Gastrocnemius medialis (tissue), 4 donors: ENCODE measurements around the gene CCL25. TPM values are rescaled to one million over a fixed set of nuclear protein-coding genes. Genes with fewer than 3 reads are reported as not detected.

ENCODE experiments used
- ATAC-seq, 2 donors: fragments of 150-250 bp; one replicate each; pipeline ENCODE4 v1.9.1; 2016
- DNase-seq, 2 donors: peaks; one replicate each; pipeline ENCODE4 v3.0.0-alpha.2; 2019
- H3K27ac ChIP-seq, 4 donors: fragments of 200-600 bp; sonication (generic); 1 replicate in 1 of 4; 2 replicates in 3 of 4; pipeline ENCODE4 v1.5.1; 2016 to 2018; ENCODE audit warnings: mild to moderate bottlenecking in 2 of 4, moderate library complexity in 1 of 4
- H3K27me3 ChIP-seq, 3 donors: fragments of 200-600 bp; sonication (generic) in 2 of 3; 1 replicate in 1 of 3; 2 replicates in 2 of 3; pipeline versions ENCODE4 v1.5.1 to v1.6.0; 2016 to 2019; ENCODE audit warnings: mild to moderate bottlenecking in 1 of 3, moderate library complexity in 1 of 3
- H3K36me3 ChIP-seq, 2 donors: fragments of 200-600 bp; sonication (generic) in 1 of 2; one replicate each; pipeline ENCODE4 v1.5.1; 2017 to 2018
- H3K4me1 ChIP-seq, 2 donors: fragments of 200-600 bp; sonication (generic) in 1 of 2; one replicate each; pipeline ENCODE4 v1.5.1; 2016 to 2017; ENCODE audit warnings: mild to moderate bottlenecking in 2 of 2
- H3K4me3 ChIP-seq, 4 donors: fragments of 200-600 bp; sonication (generic) in 3 of 4; 1 replicate in 1 of 4; 2 replicates in 3 of 4; pipeline ENCODE4 v1.5.1; 2016 to 2019; ENCODE audit warnings: mild to moderate bottlenecking in 2 of 4
- H3K9me3 ChIP-seq, 3 donors: fragments of 200-600 bp; sonication (generic) in 2 of 3; 1 replicate in 1 of 3; 2 replicates in 2 of 3; pipeline ENCODE4 v1.5.1; 2016 to 2019
- POLR2A ChIP-seq, 2 donors: fragments of 450-650 bp; IDR thresholded peaks; one replicate each; pipeline ENCODE4 v1.6.1; 2017; ENCODE audit warnings: antibody characterized with exemption in 2 of 2, mild to moderate bottlenecking in 2 of 2, moderate library complexity in 2 of 2
- in situ Hi-C, 4 donors: fragments of 200-750 bp; cut with MboI; loops; one replicate each; pipeline versions ENCODE4 v1.15.0 to v1.8.0; 2017; ENCODE audit warnings: low sequenced_read_pairs in 4 of 4
- intact Hi-C: fragments of 100-400 bp; cut with DNase I; formaldehyde crosslinking; loops from one replicate; pipeline ENCODE4 v1.15.1; 2023; ENCODE audit warnings: low total_unique reads
- total RNA-seq, 4 donors: library from RNA; depleted of rRNA; stranded (reverse); fragments of >200 nt; gene quantifications; one replicate each; pipeline versions ENCODE4 v1.1.0 to v1.2.3, GENCODE V29; 2016
- TF ChIP-seq, protein P1 (sequence below), 5 experiments: fragments of 450-650 bp in 3 of 5; fragments of 200-600 bp in 2 of 5; sonication (generic) in 2 of 5; IDR thresholded peaks in 4 of 5; conservative IDR thresholded peaks in 1 of 5; 1 replicate in 4 of 5; 2 replicates in 1 of 5; pipeline ENCODE4 v1.5.1; 2016 to 2019; ENCODE audit warnings: antibody characterized with exemption in 5 of 5, mild to moderate bottlenecking in 3 of 5, moderate library complexity in 3 of 5

The CCL25 gene
- total RNA-seq, 4 donors from 2014 or later, result not detected

DNA sequence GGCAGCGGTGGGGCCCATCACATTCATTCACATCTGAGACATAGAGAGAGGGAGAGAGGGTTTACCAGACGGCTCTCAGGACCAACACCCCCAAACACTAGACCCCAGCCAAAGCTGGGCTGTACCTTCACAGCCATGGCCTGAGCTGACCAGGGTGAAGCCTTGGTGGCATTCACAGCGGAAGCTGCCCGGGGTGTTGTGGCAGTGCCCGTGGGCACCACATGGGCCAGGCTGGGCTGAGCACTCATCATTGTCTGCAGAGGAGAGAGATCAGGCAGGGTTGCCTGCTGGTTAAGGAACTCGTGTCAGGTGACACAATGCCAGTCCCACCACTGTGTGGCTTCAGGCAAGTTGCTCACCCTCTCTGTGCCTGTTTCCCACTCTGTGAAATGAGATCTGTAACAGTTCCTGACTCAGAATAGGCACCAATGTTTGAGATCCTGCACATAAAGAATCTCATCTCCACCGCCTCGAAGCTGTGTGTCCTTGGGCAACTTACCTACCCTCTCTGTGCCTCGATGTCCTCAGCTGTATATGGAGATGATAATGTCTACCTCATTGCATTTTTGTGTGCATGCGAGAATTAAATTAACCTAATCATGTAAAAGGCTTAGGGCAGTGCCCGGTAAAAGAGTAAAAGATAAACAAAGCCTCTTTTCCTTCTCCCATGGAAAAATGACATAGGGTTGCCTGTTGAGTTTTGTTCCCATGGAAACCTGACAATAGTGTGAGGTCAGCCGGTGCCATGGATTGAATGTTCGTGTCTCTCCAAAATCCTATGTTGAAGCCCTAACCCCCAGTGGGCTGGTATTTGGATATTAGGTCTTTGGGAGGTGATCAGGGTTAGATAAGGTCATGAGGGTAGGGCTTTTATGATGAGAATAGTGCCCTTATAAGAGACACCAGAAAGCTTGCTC, 22.9 kb downstream of the CCL25 start:
- TF ChIP-seq POLR2A (IDR thresholded peaks at IDR 0.05), result no peak
- TF ChIP-seq, protein P1, sequence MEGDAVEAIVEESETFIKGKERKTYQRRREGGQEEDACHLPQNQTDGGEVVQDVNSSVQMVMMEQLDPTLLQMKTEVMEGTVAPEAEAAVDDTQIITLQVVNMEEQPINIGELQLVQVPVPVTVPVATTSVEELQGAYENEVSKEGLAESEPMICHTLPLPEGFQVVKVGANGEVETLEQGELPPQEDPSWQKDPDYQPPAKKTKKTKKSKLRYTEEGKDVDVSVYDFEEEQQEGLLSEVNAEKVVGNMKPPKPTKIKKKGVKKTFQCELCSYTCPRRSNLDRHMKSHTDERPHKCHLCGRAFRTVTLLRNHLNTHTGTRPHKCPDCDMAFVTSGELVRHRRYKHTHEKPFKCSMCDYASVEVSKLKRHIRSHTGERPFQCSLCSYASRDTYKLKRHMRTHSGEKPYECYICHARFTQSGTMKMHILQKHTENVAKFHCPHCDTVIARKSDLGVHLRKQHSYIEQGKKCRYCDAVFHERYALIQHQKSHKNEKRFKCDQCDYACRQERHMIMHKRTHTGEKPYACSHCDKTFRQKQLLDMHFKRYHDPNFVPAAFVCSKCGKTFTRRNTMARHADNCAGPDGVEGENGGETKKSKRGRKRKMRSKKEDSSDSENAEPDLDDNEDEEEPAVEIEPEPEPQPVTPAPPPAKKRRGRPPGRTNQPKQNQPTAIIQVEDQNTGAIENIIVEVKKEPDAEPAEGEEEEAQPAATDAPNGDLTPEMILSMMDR (IDR thresholded peaks at IDR 0.05 in 4 of 5, conservative IDR thresholded peaks at IDR 0.05 in 1 of 5), result no peak
- Histone ChIP-seq H3K4me3 (no peak overlapping the region), H3K27me3 (no peaks in the 10 kb centered on the region), H3K27ac (no peak overlapping the region), H3K4me1 (no peaks in the 10 kb centered on the region), H3K36me3 (no peaks in the 10 kb centered on the region), H3K9me3 (no peaks in the 10 kb centered on the region)
- ATAC-seq (no peak), DNase-seq (no peak)
- in situ Hi-C loops (no loop called here), intact Hi-C loops (no loop called here)

DNA sequence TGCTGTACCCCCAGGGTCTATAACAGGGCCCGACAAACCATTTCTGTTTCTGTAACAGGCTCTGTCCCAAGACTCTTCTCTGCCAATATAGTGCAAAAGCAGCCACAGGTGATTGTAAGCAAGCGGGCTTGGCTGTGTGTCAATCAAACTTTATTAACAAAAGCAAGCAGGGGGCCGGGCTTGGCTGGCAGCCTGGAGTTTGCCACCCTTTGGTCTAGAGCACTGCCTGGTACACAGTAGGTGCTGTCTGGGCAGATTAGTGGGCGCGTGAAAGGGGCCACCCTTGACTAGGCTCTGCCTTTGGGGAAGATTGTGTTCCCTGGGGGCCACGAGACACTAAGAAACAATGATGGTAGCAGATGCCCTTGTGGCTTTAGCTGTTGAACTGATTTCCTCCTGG, 27.4 kb downstream of the CCL25 start:
- intact Hi-C loops, result no loop called here
- Histone ChIP-seq H3K9me3 (no peaks in the 10 kb centered on the region), H3K4me1 (no peaks in the 10 kb centered on the region), H3K27me3 (no peaks in the 10 kb centered on the region), H3K27ac (no peak overlapping the region), H3K36me3 (no peaks in the 10 kb centered on the region), H3K4me3 (no peak overlapping the region)
- in situ Hi-C loops, result no loop called here
- TF ChIP-seq, protein P1 (IDR thresholded peaks at IDR 0.05 in 4 of 5, conservative IDR thresholded peaks at IDR 0.05 in 1 of 5), result no peak
- TF ChIP-seq POLR2A (IDR thresholded peaks at IDR 0.05), result no peak
- ATAC-seq (no peak), DNase-seq (no peak)

DNA sequence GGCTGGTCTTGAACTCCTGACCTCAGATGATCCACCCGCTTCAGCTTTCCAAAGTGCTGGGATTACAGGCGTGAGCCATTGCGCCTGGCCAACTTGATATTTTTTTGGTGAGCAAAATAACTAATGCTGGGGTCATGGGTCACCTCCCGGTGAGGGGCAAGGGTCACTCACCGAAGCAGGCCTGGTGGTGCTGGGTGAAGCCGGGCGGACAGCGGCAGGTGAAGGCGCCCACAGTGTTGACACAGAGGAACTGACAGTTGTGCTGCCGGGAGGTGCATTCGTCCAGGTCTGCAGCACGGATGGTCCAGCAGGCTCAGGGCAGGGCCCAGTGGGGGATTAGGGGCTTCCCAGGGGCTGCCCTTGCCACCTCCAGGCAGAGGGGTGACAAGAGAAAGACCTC, 28.3 kb downstream of the CCL25 start:
- Histone ChIP-seq H3K9me3 (no peaks in the 10 kb centered on the region), H3K27me3 (no peaks in the 10 kb centered on the region), H3K4me1 (no peaks in the 10 kb centered on the region), H3K4me3 (no peak overlapping the region), H3K27ac (no peak overlapping the region), H3K36me3 (no peaks in the 10 kb centered on the region)
- DNase-seq (no peak), ATAC-seq (no peak)
- intact Hi-C loops (no loop called here), in situ Hi-C loops (no loop called here)
- TF ChIP-seq POLR2A (IDR thresholded peaks at IDR 0.05), result no peak
- TF ChIP-seq, protein P1 (IDR thresholded peaks at IDR 0.05 in 4 of 5, conservative IDR thresholded peaks at IDR 0.05 in 1 of 5), result no peak

DNA sequence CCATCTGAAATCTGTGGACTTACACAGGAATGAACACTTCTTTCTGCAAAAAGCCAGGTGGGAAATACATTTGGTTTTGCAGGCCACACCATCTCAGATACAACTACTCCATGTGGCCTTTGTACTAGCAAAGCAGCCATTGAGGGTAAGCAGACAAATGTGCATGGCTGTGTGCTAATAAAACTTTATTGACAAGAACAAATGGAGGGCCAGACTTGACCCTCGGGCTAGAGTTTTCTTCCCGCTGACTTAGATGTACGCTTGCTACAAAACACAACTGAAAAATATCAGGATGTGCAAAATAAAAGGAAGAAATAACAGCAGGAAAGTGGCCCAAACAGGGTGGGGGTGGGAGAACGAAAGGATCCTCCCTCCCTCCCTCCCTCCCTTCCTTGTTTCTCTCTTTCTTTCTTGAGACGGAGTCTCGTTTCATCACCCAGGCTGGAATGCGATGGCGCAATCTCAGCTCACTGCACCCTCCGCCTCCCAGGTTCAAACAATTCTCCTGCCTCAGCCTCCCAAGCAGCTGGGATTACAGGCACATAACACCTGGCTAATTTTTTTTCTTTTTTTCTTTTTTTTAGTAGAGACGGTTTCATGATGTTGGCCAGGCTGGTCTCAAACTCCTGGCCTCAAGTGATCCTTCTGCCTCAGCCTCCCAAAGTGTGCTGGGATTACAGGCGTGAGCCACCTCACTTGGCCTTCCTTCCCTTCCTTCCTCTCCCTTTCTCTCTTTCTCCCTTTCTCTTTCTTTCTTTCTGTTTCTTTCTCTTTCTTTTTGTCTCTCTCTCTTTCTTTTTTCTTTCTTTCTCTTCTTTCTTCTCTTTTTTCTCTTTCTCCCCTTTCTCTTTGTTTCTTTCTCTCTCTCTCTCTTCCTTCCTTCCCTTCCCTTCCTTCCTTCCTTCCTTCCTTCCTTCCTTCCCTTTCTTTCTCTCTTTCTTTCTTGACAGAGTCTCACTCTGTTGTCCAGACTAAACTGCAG, 29.3 kb downstream of the CCL25 start:
- no peak overlapping the region for H3K4me3 ChIP-seq
- in situ Hi-C loops, result no loop called here
- ATAC-seq, result no peak

More for the DNA sequence above, 29.3 kb downstream of the CCL25 start:
- H3K27ac ChIP-seq, result no peak overlapping the region
- DNase-seq, result no peak
- intact Hi-C loops, result no loop called here
- TF ChIP-seq POLR2A (IDR thresholded peaks at IDR 0.05), result no peak
- TF ChIP-seq, protein P1 (IDR thresholded peaks at IDR 0.05 in 4 of 5, conservative IDR thresholded peaks at IDR 0.05 in 1 of 5), result no peak
- H3K27me3 ChIP-seq, result no peaks in the 10 kb centered on the region
- no peaks in the 10 kb centered on the region for H3K36me3 ChIP-seq
- H3K9me3 ChIP-seq, result no peaks in the 10 kb centered on the region
- no peaks in the 10 kb centered on the region for H3K4me1 ChIP-seq
